ENCODE measurements around the gene SCAMP4.

Gene SCAMP4

GRCh38 chr19:1888385-1888784 is 16.8 kb upstream of the SCAMP4 start:
- H3K36me3 ChIP-seq (ENCODE audit: insufficient read depth, low read length): peaks cover 3% of the 10 kb centered on the region
- H3K9ac ChIP-seq (ENCODE audit: low read depth, low read length): no peak overlapping the region
- H3K4me1 ChIP-seq (ENCODE audit: control insufficient read depth, insufficient read depth, low read length): peaks cover 12% of the 10 kb centered on the region
- H3K4me3 ChIP-seq (ENCODE audit: low read length): no peak overlapping the region
- H3K27me3 ChIP-seq (ENCODE audit: control insufficient read depth, insufficient read depth, low read length): no peaks in the 10 kb centered on the region
- H3K4me2 ChIP-seq (ENCODE audit: low read length): no peak overlapping the region
- H3K9me3 ChIP-seq (replicated peaks; ENCODE audit: low read length): no peaks in the 10 kb centered on the region

DNA sequence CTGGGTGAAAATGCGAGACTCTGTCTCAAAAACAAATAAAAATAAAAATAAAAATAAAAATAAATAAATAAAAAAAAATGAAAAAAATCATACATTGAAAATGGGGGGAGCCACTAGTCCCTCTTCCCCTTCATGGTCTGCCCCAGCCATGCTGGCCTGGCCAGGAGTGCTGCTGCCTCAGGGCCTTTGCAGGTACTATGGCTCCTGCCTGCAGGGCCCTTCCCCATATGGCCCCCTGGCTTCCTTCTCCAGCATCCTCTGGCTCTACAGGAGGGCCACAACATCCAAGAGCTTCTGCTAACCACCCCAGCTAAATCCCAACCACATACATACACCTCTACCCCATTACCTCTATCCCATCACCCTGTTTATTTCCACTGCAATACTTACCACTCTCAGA is 15.3 kb upstream of the SCAMP4 start:
- H3K36me3 ChIP-seq (ENCODE audit: insufficient read depth, low read length): peaks cover 1% of the 10 kb centered on the region
- no peaks in the 10 kb centered on the region for H3K4me1 ChIP-seq (ENCODE audit: control insufficient read depth, insufficient read depth, low read length)
- H3K4me3 ChIP-seq (ENCODE audit: low read length): no peak overlapping the region
- H3K9me3 ChIP-seq (replicated peaks; ENCODE audit: low read length): no peaks in the 10 kb centered on the region
- no peak overlapping the region for H3K4me2 ChIP-seq (ENCODE audit: low read length)
- H3K27me3 ChIP-seq (ENCODE audit: control insufficient read depth, insufficient read depth, low read length): no peaks in the 10 kb centered on the region
- H3K9ac ChIP-seq (ENCODE audit: low read depth, low read length): no peak overlapping the region

DNA sequence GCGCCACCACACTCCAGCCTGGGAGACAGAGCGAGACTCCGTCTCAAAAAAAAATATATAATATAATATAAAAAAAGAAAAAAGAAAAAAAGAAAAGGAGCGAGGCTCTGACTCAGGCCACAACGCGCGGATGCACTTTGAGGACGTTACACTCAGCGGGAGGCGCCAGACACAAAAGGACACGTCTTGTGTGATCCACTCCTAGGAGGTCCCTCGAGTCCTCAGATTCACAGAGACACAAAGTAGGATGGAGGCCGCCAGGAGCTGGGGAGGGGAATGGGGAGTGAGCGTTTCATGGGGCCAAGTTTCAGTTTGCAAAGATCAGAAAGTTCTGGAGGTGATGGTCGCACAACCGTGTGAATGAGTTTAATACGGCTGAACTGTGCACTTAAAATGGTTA is 11.4 kb upstream of the SCAMP4 start:
- Histone ChIP-seq H3K9ac (ENCODE audit: low read depth, low read length) (no peak overlapping the region), H3K9me3 (replicated peaks; ENCODE audit: low read length) (no peaks in the 10 kb centered on the region), H3K4me3 (ENCODE audit: low read length) (no peak overlapping the region), H3K36me3 (ENCODE audit: insufficient read depth, low read length) (no peaks in the 10 kb centered on the region), H3K4me2 (ENCODE audit: low read length) (no peak overlapping the region), H3K4me1 (ENCODE audit: control insufficient read depth, insufficient read depth, low read length) (peaks cover 10% of the 10 kb centered on the region), H3K27me3 (ENCODE audit: control insufficient read depth, insufficient read depth, low read length) (no peaks in the 10 kb centered on the region)

DNA sequence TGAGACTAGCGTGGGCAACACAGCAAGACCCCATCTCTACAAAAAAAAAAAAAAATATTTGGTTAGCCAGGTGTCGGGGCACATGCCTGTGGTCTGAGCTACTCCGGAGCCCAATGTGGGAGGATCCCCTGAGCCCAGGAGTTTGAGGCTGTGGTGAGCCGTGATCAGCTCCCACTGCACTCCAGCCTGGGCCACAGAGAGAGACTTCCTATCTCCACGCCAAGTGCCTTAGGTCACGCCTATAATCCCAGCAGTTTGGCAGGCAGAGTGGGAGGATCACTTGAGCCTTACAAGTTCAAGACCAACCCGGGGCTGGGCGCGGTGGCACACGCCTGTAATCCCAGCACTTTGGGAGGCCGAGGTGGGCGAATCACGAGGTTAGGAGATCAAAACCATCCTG is 8.7 kb upstream of the SCAMP4 start:
- H3K27me3 ChIP-seq (ENCODE audit: control insufficient read depth, insufficient read depth, low read length): no peaks in the 10 kb centered on the region
- peaks cover 10% of the 10 kb centered on the region for H3K4me1 ChIP-seq (ENCODE audit: control insufficient read depth, insufficient read depth, low read length)
- H3K9me3 ChIP-seq (replicated peaks; ENCODE audit: low read length): no peaks in the 10 kb centered on the region
- H3K4me2 ChIP-seq (ENCODE audit: low read length): no peak overlapping the region
- H3K4me3 ChIP-seq (ENCODE audit: low read length): no peak overlapping the region
- H3K9ac ChIP-seq (ENCODE audit: low read depth, low read length): no peak overlapping the region
- no peaks in the 10 kb centered on the region for H3K36me3 ChIP-seq (ENCODE audit: insufficient read depth, low read length)

DNA sequence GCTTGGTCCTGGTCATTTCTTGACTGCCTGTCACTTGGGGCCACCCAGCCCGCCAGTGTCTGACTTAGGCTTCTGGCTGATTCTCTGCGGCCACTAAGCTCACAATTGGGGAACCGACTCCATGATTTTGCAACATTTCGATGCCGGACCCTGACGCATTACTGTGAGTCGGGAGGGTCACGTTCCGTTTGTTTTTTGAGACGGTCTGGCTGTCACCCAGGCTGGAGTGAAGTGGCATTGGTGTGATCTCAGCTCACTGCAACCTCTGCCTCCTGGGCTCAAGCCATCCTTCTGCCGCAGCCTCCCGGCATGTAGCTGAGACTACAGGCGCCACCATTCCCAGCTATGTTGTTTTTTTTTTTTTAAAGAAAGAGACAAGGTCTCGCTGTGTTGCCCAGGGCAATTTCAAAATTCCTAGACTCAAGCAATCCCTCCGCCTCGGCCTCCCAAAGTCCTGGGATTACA is 3.2 kb upstream of the SCAMP4 start:
- H3K4me2 ChIP-seq (ENCODE audit: low read length): no peak overlapping the region
- no peak overlapping the region for H3K9ac ChIP-seq (ENCODE audit: low read depth, low read length)
- no peaks in the 10 kb centered on the region for H3K9me3 ChIP-seq (replicated peaks; ENCODE audit: low read length)
- H3K36me3 ChIP-seq (ENCODE audit: insufficient read depth, low read length): no peaks in the 10 kb centered on the region
- H3K4me3 ChIP-seq (ENCODE audit: low read length): no peak overlapping the region
- H3K4me1 ChIP-seq (ENCODE audit: control insufficient read depth, insufficient read depth, low read length): peaks cover 16% of the 10 kb centered on the region
- no peaks in the 10 kb centered on the region for H3K27me3 ChIP-seq (ENCODE audit: control insufficient read depth, insufficient read depth, low read length)

- H3K4me3 ChIP-seq (ENCODE audit: low read length): no peak overlapping the region
- H3K9me3 ChIP-seq (replicated peaks; ENCODE audit: low read length): no peaks in the 10 kb centered on the region
- peaks cover 13% of the 10 kb centered on the region for H3K4me1 ChIP-seq (ENCODE audit: control insufficient read depth, insufficient read depth, low read length)
- H3K27me3 ChIP-seq (ENCODE audit: control insufficient read depth, insufficient read depth, low read length): no peaks in the 10 kb centered on the region
- no peak overlapping the region for H3K9ac ChIP-seq (ENCODE audit: low read depth, low read length)
- no peak overlapping the region for H3K4me2 ChIP-seq (ENCODE audit: low read length)
- no peaks in the 10 kb centered on the region for H3K36me3 ChIP-seq (ENCODE audit: insufficient read depth, low read length)
These were observed 2.3 kb upstream of the SCAMP4 start for GRCh38 chr19:1902923-1903322.

DNA sequence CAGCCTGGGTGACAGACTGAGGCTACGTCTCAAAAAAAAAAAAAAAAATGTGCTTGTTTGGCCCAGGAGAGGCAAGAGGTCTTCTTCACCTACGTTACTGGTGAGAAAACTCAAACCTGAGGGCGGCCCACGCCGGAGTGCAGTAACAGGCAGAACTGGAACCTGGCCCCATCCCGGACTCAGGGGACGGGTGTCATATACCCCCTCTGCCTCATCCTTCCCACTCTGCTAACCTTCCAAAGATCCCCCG is 414 bp upstream of the SCAMP4 start:
- Histone ChIP-seq H3K9me3 (replicated peaks; ENCODE audit: low read length) (no peaks in the 10 kb centered on the region), H3K4me3 (ENCODE audit: low read length) (peak overlapping the region; percentile 62), H3K4me2 (ENCODE audit: low read length) (peak overlapping the region; percentile 76), H3K36me3 (ENCODE audit: insufficient read depth, low read length) (peaks cover 4% of the 10 kb centered on the region), H3K9ac (ENCODE audit: low read depth, low read length) (peak overlapping the region; percentile 86), H3K4me1 (ENCODE audit: control insufficient read depth, insufficient read depth, low read length) (peaks cover 21% of the 10 kb centered on the region), H3K27me3 (ENCODE audit: control insufficient read depth, insufficient read depth, low read length) (no peaks in the 10 kb centered on the region)

DNA sequence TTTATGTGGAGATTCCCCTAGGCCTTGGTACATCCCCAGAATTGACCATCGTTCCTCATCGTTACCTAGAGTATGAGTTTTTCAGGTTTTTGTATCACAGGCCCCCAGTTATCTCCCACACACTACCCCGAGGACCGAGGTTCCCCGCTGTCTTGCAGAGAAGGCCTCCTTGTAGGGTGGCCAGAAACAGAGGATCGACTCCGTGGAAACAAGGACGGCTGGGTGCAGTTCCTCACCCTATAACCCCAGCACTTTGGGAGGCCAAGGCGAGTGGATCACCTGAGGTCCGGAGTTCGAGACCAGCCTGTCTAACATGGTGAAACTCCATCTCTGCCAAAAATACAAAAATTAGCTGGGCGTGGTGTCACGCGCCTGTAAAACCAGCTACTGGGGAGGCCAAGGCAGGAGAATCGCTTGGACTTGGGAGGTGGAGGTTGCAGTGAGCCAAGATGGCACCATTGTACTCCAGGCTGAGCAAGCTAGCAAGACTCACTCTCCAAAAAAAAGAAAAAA is 720 bp downstream of the SCAMP4 start:
- H3K4me3 ChIP-seq (ENCODE audit: low read length): peak overlapping the region; percentile 78
- H3K4me1 ChIP-seq (ENCODE audit: control insufficient read depth, insufficient read depth, low read length): peaks cover 25% of the 10 kb centered on the region
- H3K27me3 ChIP-seq (ENCODE audit: control insufficient read depth, insufficient read depth, low read length): no peaks in the 10 kb centered on the region
- H3K9me3 ChIP-seq (replicated peaks; ENCODE audit: low read length): no peaks in the 10 kb centered on the region
- H3K9ac ChIP-seq (ENCODE audit: low read depth, low read length): peak overlapping the region; percentile 86
- H3K4me2 ChIP-seq (ENCODE audit: low read length): peak overlapping the region; percentile 98
- peaks cover 4% of the 10 kb centered on the region for H3K36me3 ChIP-seq (ENCODE audit: insufficient read depth, low read length)

DNA sequence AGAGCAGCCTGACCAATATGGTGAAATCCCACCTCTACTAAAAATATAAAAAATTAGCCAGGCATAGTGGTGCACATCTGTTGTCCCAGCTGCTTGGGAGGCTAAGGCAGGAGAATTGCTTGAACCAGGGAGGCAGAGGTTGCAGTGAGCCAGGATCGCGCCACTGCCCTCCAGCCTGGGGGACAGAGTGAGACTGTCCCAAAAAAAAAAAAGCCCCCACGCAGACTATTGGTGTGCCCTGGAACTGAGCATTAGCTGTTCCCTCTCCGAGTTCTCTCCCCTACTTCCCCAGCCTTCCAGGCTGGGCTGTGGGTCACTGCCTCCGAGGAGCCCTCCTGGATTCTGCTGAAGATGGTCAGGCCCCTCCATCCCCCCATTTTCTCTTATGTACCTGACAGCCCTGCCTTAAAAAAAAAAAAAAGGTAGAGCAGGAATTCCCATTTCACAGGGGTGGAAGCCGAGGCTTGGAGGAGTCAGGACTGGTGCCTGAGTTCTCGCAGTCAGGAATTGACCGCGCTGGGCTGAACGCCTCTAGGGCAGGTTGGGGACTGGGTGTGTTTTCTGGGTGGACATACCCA is 1.9 kb downstream of the SCAMP4 start:
- peaks cover 25% of the 10 kb centered on the region for H3K4me1 ChIP-seq (ENCODE audit: control insufficient read depth, insufficient read depth, low read length)
- peak overlapping the region; percentile 76 for H3K4me2 ChIP-seq (ENCODE audit: low read length)
- no peaks in the 10 kb centered on the region for H3K27me3 ChIP-seq (ENCODE audit: control insufficient read depth, insufficient read depth, low read length)
- H3K9ac ChIP-seq (ENCODE audit: low read depth, low read length): peak overlapping the region; percentile 52
- H3K9me3 ChIP-seq (replicated peaks; ENCODE audit: low read length): no peaks in the 10 kb centered on the region
- peaks cover 4% of the 10 kb centered on the region for H3K36me3 ChIP-seq (ENCODE audit: insufficient read depth, low read length)
- no peak overlapping the region for H3K4me3 ChIP-seq (ENCODE audit: low read length)

- Histone ChIP-seq H3K36me3 (ENCODE audit: insufficient read depth, low read length) (peaks cover 4% of the 10 kb centered on the region), H3K27me3 (ENCODE audit: control insufficient read depth, insufficient read depth, low read length) (no peaks in the 10 kb centered on the region), H3K4me2 (ENCODE audit: low read length) (peak overlapping the region; percentile 76), H3K4me3 (ENCODE audit: low read length) (peak overlapping the region; percentile 34), H3K4me1 (ENCODE audit: control insufficient read depth, insufficient read depth, low read length) (peaks cover 25% of the 10 kb centered on the region), H3K9me3 (replicated peaks; ENCODE audit: low read length) (no peaks in the 10 kb centered on the region), H3K9ac (ENCODE audit: low read depth, low read length) (peak overlapping the region; percentile 52)
These were observed 2.6 kb downstream of the SCAMP4 start for GRCh38 chr19:1907563-1908363.

GRCh38 chr19:1908364-1908678 is 3.1 kb downstream of the SCAMP4 start:
- Histone ChIP-seq H3K9me3 (replicated peaks; ENCODE audit: low read length) (no peaks in the 10 kb centered on the region), H3K4me2 (ENCODE audit: low read length) (peak overlapping the region; percentile 76), H3K9ac (ENCODE audit: low read depth, low read length) (peak overlapping the region; percentile 52), H3K4me3 (ENCODE audit: low read length) (peak overlapping the region; percentile 34), H3K27me3 (ENCODE audit: control insufficient read depth, insufficient read depth, low read length) (no peaks in the 10 kb centered on the region), H3K36me3 (ENCODE audit: insufficient read depth, low read length) (peaks cover 7% of the 10 kb centered on the region), H3K4me1 (ENCODE audit: control insufficient read depth, insufficient read depth, low read length) (peaks cover 25% of the 10 kb centered on the region)

- no peak overlapping the region for H3K4me3 ChIP-seq (ENCODE audit: low read length)
- H3K4me1 ChIP-seq (ENCODE audit: control insufficient read depth, insufficient read depth, low read length): peaks cover 25% of the 10 kb centered on the region
- H3K9me3 ChIP-seq (replicated peaks; ENCODE audit: low read length): no peaks in the 10 kb centered on the region
- H3K36me3 ChIP-seq (ENCODE audit: insufficient read depth, low read length): peaks cover 12% of the 10 kb centered on the region
- H3K4me2 ChIP-seq (ENCODE audit: low read length): peak overlapping the region; percentile 27
- no peak overlapping the region for H3K9ac ChIP-seq (ENCODE audit: low read depth, low read length)
- no peaks in the 10 kb centered on the region for H3K27me3 ChIP-seq (ENCODE audit: control insufficient read depth, insufficient read depth, low read length)
These were observed 4.5 kb downstream of the SCAMP4 start for GRCh38 chr19:1909761-1910080.
